Measurements from ENCODE around the gene NUB1.
"Not testable (repeated sequence)": the region's sequence is repeated elsewhere in the genome, so short reads cannot be mapped to it uniquely, and the experiment has no call there.

NUB1 gene

GRCh38 chr7:151341357-151342101, at the start of gene NUB1:
NUB1 (plus strand) TSS chr7:151341812; CDS start chr7:151345350, 3,538 bp downstream.
- no peak for DNase-seq (ENCODE audit: low read depth)

- DNase-seq (ENCODE audit: low read depth): no peak
Observed at GRCh38 chr7:151292850-151293249, 48.8 kb upstream of the NUB1 start.

DNA sequence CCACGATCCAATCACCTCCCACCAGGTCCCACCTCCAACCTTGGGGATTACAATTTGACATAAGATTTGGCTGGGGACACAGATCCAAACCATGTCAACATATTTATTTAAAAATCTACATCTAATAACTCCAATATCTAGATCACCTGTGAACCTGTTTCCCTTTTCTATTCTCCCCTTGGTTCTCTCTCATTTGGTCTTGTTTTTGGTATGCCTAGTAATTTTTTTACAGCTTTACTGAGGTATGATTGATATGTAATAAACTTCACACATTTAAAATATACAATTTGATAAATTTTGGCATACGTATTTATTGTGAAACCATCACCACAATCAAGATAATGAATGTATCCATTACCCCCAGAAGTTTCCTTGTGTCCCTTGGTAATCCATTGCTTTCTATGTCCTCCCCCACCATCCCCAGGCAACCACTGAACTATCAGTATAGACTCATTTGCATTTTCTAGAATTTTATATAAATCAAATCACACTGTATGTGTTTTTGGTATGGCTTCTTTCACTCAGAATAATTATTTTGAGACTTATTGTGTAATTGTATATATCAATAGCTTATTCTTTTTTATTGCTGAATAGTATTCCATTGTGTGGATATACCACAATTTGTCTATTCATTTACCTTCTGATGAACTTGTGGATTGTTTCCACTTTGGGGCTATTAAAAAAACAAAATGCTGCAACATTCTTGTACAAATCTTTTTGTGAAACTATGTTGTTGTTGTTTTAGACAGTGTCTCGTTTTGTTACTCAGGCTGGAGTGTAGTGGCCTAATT, 45.2 kb upstream of the NUB1 start:
- DNase-seq (ENCODE audit: low read depth): no peak

DNA sequence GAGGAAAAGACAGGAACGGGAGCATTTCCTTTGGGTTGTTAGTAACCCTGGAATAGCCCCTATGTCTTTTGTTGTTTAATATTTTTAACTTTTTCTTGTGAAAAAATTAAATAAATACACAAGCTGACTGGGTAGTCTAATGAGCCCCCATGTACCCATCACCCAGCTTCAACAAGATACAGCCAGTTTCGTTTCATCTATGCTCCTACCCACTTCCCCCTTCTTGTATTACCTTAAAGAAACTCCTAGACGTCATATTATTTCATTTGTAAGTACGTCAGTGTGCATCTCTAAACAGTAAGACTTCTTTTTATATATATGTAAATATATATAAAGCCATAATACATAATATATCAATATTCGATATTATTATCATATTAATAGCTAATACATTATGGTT, 42.8 kb upstream of the NUB1 start:
- no peak for DNase-seq (ENCODE audit: low read depth)

- no peak for DNase-seq (ENCODE audit: low read depth)
Observed at GRCh38 chr7:151299530-151299929, 42.1 kb upstream of the NUB1 start.

- no peak for DNase-seq (ENCODE audit: low read depth)
Observed at GRCh38 chr7:151299940-151300645, 41.5 kb upstream of the NUB1 start.

- DNase-seq (ENCODE audit: low read depth): no peak
Observed at GRCh38 chr7:151301471-151302462, 39.8 kb upstream of the NUB1 start.

DNA sequence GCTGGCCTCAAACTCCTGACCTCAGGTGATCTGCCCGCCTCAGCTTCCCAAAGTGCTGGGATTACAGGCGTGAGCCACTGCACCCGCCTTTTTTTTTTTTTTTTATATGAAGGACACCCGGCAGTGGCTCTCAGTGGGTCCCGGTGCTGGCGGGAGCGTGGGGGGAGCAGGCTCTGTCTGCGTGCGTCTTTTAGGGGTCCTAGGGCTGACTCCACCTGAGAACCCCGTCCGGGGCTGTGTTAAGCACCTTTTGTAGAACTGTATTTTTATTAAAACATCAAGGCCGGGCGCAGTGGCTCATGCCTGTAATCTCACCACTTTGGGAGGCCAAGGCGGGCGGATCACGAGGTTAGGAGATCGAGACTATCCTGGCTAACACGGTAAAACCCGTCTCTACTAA, 37.4 kb upstream of the NUB1 start:
- DNase-seq (ENCODE audit: low read depth): not testable (repeated sequence)

- DNase-seq (ENCODE audit: low read depth): no peak
Observed at GRCh38 chr7:151304856-151305255, 36.8 kb upstream of the NUB1 start.

- no peak for DNase-seq (ENCODE audit: low read depth)
Observed at GRCh38 chr7:151306374-151306773, 35.2 kb upstream of the NUB1 start.

GRCh38 chr7:151306860-151307259, 34.8 kb upstream of the NUB1 start:
- no peak for DNase-seq (ENCODE audit: low read depth)

DNA sequence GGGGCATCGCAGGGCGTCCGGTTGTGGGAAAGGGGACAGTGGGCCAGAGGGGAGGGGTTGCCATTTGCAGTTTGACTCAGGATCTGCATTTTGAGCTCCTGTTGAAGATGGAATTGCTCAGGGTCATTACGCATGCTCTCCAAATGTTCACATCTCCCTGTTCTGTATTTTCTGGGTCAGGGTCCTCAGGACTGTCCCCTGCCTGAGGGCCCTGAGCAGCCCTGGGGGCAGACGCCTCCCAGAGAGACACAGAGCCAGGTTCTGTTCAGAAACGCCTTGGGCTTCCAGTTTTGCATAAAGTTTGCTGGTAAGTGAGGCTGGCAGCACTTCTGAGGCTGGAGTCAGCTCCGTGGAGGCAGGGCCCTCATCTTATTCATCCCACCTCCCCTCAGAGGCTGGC, 34.1 kb upstream of the NUB1 start:
- DNase-seq (ENCODE audit: low read depth): no peak

DNA sequence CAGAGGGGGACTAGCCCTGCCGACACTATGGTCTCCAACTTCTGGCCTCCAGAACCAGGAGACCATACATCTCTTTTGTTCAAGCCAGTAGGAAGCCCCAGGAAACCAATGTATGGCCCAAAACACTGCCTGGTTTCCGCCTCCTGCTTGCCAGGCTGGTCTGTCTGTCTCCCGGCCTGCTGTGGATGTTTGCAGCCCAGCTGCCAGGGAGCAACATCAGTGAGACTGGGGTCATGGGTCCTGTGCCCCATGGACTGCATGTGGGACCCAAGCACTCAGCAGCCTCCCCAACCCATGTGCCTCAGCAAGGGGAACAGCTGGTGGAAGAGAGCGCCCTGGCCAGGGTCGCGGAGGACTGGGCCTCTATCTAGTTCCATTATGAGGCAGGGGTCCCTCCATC, 33.4 kb upstream of the NUB1 start:
- no peak for DNase-seq (ENCODE audit: low read depth)

- DNase-seq (ENCODE audit: low read depth): no peak
Observed at GRCh38 chr7:151308791-151309190, 32.8 kb upstream of the NUB1 start.

GRCh38 chr7:151309311-151309710, 32.3 kb upstream of the NUB1 start:
- peak; percentile 49 for DNase-seq (ENCODE audit: low read depth)

DNA sequence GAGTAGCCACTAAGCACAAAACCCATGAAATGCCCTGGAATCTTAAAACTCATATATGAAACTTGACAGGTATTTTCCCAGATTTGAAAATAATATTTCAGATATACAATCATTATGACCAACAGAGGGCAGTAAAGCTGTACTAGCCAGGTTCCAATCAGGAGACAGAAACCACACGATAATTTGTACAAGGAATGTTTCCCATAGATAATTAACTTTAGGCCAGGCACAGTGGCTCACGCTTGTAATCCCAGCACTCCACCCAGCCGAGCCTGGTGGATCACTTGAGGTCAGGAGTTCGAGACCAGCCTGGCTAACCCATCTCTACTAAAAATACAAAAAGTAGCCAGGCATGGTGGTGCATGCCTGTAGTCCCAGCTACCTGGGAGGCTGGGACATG, 31.0 kb upstream of the NUB1 start:
- no peak for DNase-seq (ENCODE audit: low read depth)

DNA sequence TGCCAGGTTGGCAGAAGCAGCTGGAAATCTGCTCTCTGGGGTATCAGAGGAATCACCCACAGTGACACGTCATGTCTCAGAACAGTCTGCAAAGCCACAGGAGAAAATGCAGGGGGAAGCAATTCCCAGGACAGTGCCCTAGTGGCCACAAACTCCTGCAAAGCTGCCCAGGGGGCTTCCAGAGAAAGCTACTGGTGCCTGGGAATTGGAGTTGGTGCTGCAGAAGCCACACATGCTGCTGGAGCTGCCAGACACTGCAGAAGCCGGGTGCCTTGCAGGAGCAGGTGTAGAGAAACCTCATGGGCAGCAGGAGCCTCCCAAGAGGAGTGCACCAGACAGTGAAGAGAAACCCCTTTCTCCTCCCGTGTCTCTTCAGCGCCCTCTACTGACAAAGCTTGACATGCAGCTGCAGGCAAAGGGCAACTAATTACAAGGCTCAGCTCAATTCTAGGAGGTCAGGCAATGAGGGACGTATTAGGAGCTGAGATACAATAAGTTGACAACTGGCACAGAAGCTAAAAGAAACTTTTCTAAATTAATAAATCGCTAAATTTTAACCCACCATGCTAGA, 30.2 kb upstream of the NUB1 start:
- DNase-seq (ENCODE audit: low read depth): no peak

- DNase-seq (ENCODE audit: low read depth): no peak
Observed at GRCh38 chr7:151312356-151312755, 29.3 kb upstream of the NUB1 start.

GRCh38 chr7:151312831-151313809, 28.5 kb upstream of the NUB1 start:
- DNase-seq (ENCODE audit: low read depth): no peak

- DNase-seq (ENCODE audit: low read depth): no peak
Observed at GRCh38 chr7:151313857-151314256, 27.8 kb upstream of the NUB1 start.

All from GM04503 (cell line).